ENCODE measurements around the gene YIPF5.

- TF ChIP-seq, protein P1, sequence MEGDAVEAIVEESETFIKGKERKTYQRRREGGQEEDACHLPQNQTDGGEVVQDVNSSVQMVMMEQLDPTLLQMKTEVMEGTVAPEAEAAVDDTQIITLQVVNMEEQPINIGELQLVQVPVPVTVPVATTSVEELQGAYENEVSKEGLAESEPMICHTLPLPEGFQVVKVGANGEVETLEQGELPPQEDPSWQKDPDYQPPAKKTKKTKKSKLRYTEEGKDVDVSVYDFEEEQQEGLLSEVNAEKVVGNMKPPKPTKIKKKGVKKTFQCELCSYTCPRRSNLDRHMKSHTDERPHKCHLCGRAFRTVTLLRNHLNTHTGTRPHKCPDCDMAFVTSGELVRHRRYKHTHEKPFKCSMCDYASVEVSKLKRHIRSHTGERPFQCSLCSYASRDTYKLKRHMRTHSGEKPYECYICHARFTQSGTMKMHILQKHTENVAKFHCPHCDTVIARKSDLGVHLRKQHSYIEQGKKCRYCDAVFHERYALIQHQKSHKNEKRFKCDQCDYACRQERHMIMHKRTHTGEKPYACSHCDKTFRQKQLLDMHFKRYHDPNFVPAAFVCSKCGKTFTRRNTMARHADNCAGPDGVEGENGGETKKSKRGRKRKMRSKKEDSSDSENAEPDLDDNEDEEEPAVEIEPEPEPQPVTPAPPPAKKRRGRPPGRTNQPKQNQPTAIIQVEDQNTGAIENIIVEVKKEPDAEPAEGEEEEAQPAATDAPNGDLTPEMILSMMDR (IDR thresholded peaks at IDR 0.05), result no peak
- TF ChIP-seq ZFX (IDR thresholded peaks at IDR 0.05; ENCODE audit: borderline replicate concordance), result no peak
These were observed 32.3 kb upstream of the YIPF5 start for GRCh38 chr5:144202726-144203125.
